Measurements from ENCODE around the gene SERPINH1.

DNA sequence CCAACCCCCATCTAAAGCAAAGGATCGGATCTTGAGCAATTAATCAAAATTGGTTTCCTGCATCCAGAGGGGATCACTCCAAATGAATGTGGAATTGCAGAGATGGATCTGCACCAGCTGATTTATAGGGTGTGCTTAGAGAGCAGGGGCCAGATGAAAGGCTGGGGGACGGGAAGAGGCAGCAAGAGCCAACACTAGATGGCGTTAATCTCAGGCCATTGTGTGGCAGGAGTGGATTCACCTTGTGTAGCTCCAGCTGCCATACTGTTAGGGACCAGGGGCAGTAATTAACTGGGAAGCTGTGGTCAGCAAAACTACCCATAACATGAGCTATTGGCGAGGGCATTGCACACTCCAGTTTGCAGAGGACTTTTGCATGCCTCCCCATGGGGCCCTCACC, 35.6 kb downstream of the SERPINH1 start:
- TF ChIP-seq PHF8 (IDR thresholded peaks at IDR 0.05; ENCODE audit: borderline replicate concordance, low read depth) (no peak), MAZ (IDR thresholded peaks at IDR 0.05; ENCODE audit: borderline replicate concordance, low read depth, low read length) (no peak)
- TF ChIP-seq, protein P1, sequence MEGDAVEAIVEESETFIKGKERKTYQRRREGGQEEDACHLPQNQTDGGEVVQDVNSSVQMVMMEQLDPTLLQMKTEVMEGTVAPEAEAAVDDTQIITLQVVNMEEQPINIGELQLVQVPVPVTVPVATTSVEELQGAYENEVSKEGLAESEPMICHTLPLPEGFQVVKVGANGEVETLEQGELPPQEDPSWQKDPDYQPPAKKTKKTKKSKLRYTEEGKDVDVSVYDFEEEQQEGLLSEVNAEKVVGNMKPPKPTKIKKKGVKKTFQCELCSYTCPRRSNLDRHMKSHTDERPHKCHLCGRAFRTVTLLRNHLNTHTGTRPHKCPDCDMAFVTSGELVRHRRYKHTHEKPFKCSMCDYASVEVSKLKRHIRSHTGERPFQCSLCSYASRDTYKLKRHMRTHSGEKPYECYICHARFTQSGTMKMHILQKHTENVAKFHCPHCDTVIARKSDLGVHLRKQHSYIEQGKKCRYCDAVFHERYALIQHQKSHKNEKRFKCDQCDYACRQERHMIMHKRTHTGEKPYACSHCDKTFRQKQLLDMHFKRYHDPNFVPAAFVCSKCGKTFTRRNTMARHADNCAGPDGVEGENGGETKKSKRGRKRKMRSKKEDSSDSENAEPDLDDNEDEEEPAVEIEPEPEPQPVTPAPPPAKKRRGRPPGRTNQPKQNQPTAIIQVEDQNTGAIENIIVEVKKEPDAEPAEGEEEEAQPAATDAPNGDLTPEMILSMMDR (IDR thresholded peaks at IDR 0.05) = peak; percentile 58
- TF ChIP-seq, protein P2, sequence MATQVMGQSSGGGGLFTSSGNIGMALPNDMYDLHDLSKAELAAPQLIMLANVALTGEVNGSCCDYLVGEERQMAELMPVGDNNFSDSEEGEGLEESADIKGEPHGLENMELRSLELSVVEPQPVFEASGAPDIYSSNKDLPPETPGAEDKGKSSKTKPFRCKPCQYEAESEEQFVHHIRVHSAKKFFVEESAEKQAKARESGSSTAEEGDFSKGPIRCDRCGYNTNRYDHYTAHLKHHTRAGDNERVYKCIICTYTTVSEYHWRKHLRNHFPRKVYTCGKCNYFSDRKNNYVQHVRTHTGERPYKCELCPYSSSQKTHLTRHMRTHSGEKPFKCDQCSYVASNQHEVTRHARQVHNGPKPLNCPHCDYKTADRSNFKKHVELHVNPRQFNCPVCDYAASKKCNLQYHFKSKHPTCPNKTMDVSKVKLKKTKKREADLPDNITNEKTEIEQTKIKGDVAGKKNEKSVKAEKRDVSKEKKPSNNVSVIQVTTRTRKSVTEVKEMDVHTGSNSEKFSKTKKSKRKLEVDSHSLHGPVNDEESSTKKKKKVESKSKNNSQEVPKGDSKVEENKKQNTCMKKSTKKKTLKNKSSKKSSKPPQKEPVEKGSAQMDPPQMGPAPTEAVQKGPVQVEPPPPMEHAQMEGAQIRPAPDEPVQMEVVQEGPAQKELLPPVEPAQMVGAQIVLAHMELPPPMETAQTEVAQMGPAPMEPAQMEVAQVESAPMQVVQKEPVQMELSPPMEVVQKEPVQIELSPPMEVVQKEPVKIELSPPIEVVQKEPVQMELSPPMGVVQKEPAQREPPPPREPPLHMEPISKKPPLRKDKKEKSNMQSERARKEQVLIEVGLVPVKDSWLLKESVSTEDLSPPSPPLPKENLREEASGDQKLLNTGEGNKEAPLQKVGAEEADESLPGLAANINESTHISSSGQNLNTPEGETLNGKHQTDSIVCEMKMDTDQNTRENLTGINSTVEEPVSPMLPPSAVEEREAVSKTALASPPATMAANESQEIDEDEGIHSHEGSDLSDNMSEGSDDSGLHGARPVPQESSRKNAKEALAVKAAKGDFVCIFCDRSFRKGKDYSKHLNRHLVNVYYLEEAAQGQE (IDR thresholded peaks at IDR 0.05) = no peak
